SJCRH30 (cell line): ENCODE measurements around the gene TRIB2. TPM values are rescaled to one million over a fixed set of nuclear protein-coding genes. Genes with fewer than 3 reads are reported as not detected.
A peak's percentile ranks its signal among the peaks of the same experiment; 100 is the strongest.
"Not testable (repeated sequence)": the region's sequence is repeated elsewhere in the genome, so short reads cannot be mapped to it uniquely, and the experiment has no call there.

ENCODE experiments used
- DNase-seq, 2 experiments: peaks; one replicate each; pipeline ENCODE4 v3.0.0-alpha.2; 2015 to 2020
- H3K27ac ChIP-seq: fragments of 250-450 bp; sonication (Bioruptor Pico); 2 replicates; pipeline ENCODE4 v1.5.1; 2020; ENCODE audit warnings: mild to moderate bottlenecking, moderate library complexity
- H3K27me3 ChIP-seq: fragments of 250-450 bp; sonication (Bioruptor Pico); 2 replicates; pipeline ENCODE4 v1.5.1; 2020; ENCODE audit warnings: mild to moderate bottlenecking, moderate library complexity
- H3K36me3 ChIP-seq: fragments of 250-450 bp; sonication (Bioruptor Pico); 2 replicates; pipeline ENCODE4 v1.5.1; 2020; ENCODE audit warnings: mild to moderate bottlenecking, moderate library complexity
- H3K4me1 ChIP-seq: fragments of 250-450 bp; sonication (Bioruptor Pico); 2 replicates; pipeline ENCODE4 v1.5.1; 2020; ENCODE audit warnings: mild to moderate bottlenecking, moderate library complexity
- H3K4me3 ChIP-seq: fragments of 250-450 bp; sonication (Bioruptor Pico); 2 replicates; pipeline ENCODE4 v1.5.1; 2020; ENCODE audit warnings: mild to moderate bottlenecking, moderate library complexity
- H3K9me3 ChIP-seq: fragments of 250-450 bp; sonication (Bioruptor Pico); replicated peaks from 2 replicates; pipeline ENCODE4 v1.5.1; 2020; ENCODE audit warnings: mild to moderate bottlenecking, moderate library complexity
- total RNA-seq: library from RNA; depleted of rRNA; stranded (reverse); fragments of >200 nt; shearing (Covaris generic); gene quantifications from 2 replicates; pipeline ENCODE4 v1.2.3, GENCODE V29; 2014; rRNA removed

Gene TRIB2
- 63.7 and 67.9 TPM in 2 replicates for total RNA-seq

DNA sequence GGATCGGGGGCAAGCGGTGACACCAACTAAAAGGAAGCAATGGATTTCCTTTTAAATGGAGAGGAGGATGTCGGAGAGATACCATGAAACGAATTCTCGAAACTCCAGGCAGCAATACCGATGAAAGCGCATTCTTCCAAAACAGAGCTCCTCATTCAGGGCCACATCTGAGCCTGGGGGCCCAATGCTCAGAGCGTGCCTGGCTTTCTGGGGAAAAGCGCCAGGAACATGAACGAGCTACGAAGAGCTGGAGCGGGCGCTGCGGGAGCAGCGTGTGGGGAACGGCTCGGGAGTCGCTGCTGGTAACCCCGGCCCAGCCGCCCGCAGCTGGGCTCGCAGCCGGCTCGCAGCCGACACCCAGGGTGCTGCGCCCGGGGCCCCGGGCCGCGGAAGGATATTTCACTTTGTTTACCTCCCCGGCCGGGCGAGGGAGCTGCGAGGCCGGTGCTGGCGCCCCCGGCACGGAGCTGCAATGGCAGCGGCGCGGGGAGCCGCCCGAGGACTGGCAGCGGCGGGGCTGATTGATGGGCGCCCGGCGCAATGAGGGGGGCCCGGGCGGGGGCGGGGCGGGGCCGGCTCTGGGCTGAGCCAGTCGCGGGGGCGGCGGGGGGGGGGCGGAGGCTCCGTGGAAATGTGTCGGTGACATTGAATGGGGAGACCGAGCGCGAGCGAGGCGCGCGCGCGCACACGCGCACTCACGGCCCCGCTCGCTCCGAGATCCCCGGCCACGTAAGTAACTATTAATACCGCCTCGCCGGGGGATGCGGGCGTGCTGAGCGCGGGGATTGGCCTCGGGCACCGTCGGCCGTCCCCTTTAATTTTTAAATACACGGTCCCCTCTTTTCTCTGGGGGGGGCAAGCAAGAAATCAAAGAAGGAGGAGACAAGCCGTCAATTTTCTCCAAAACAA is at the start of gene TRIB2:
TRIB2 (plus strand) TSS at position 655 of the 909 bp plus-strand sequence. CDS start 1,372 bp downstream, outside the sequence.
- H3K4me1 ChIP-seq = peaks cover 28% of the 10 kb centered on the region
- H3K27ac ChIP-seq = peak within 1 kb of the TSS; percentile 78
- no peaks in the 10 kb centered on the region for H3K27me3 ChIP-seq
- no peaks in the 10 kb centered on the region for H3K9me3 ChIP-seq
- peak within 1 kb of the TSS; percentile 77 for H3K4me3 ChIP-seq
- DNase-seq = peak; percentile 91 to 93
- no peaks in the 10 kb centered on the region for H3K36me3 ChIP-seq

- DNase-seq = no peak
- no peaks in the 10 kb centered on the region for H3K27me3 ChIP-seq
- H3K4me1 ChIP-seq = no peaks in the 10 kb centered on the region; the same call in 1 of the 2 replicates
- H3K9me3 ChIP-seq = peaks cover 9% of the 10 kb centered on the region
- no peak overlapping the region for H3K27ac ChIP-seq
- no peak overlapping the region for H3K4me3 ChIP-seq
- H3K36me3 ChIP-seq = no peaks in the 10 kb centered on the region; the same call in 1 of the 2 replicates
Observed at GRCh38 chr2:12669036-12669435, 47.7 kb upstream of the TRIB2 start.

DNA sequence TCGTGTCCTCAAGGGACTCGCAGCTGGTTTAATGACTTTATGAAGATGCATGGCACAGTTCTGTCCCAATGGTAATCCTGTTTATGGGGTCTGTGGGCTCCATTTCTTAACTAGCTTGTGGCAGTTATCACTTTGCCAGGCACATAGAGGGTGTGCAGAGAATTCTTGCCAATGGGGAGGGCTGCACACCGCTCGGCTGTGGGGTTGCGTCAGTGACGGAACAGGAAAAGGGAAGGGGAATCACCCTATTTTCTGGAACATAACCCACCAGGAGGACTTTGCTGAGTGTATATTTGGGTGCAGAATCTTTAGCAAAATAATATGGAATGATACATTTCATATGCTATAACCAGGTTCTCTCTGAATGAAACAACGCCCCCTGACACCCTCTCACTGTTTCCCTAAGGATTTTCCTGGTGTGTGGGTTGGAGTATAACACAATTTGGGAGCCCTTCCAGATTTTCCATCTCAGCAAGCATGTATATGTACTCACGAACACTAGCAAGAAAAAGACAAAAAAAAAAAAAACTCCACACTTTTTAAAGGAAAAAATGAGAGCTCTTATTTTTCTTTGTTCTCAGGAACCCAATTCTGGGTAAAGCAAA is 43.9 kb upstream of the TRIB2 start:
- H3K27ac ChIP-seq = no peak overlapping the region
- H3K4me3 ChIP-seq = no peak overlapping the region
- DNase-seq = no peak
- no peaks in the 10 kb centered on the region for H3K27me3 ChIP-seq
- H3K4me1 ChIP-seq = no peaks in the 10 kb centered on the region
- H3K36me3 ChIP-seq = no peaks in the 10 kb centered on the region
- no peaks in the 10 kb centered on the region for H3K9me3 ChIP-seq

DNA sequence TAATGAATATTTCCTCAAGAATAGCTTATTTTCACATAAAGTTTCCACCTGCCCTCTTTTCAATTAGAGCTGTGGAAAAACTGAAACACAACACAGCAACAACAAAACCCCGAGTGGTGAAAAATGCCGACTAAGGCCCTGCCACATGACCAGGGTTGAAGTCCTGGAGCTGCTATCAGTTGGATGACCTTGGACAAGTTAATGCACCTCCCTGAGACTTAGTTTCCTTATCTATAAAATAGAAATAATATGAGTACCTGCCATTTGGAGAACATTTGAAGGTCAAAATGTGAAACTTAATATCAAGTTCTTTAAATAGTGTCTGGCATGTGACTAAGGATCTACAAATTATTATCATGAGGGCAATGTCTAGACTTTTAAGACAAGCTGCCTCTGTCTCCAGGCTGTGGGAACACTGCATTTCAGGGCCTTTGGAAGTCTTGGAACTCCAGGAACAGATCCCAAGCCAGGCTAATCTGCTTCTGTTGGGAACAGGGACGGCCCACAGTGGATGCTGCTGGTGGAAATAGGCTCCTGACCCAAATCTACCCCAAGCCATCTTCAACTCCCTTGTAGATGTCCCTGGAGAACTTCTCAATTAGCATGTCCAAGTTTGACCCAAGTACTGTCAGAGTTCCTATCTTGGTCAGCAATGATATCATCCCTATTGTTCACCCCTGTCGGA is 42.0 kb upstream of the TRIB2 start:
- Histone ChIP-seq H3K27ac (no peak overlapping the region), H3K36me3 (no peaks in the 10 kb centered on the region), H3K27me3 (no peaks in the 10 kb centered on the region), H3K4me3 (no peak overlapping the region), H3K9me3 (no peaks in the 10 kb centered on the region), H3K4me1 (no peaks in the 10 kb centered on the region)
- DNase-seq = no peak

- no peak for DNase-seq
Observed at GRCh38 chr2:12675352-12675795, 41.4 kb upstream of the TRIB2 start.

GRCh38 chr2:12675801-12676200 is 40.9 kb upstream of the TRIB2 start:
- Histone ChIP-seq H3K9me3 (no peaks in the 10 kb centered on the region), H3K27me3 (no peaks in the 10 kb centered on the region), H3K36me3 (no peaks in the 10 kb centered on the region), H3K4me3 (no peak overlapping the region), H3K27ac (no peak overlapping the region), H3K4me1 (no peaks in the 10 kb centered on the region)
- DNase-seq = no peak

More at GRCh38 chr2:12675352-12675795, 41.4 kb upstream of the TRIB2 start:
- Histone ChIP-seq H3K4me3 (no peak overlapping the region), H3K27ac (no peak overlapping the region), H3K4me1 (no peaks in the 10 kb centered on the region), H3K36me3 (no peaks in the 10 kb centered on the region), H3K9me3 (no peaks in the 10 kb centered on the region), H3K27me3 (no peaks in the 10 kb centered on the region)

GRCh38 chr2:12676771-12677170 is 40.0 kb upstream of the TRIB2 start:
- H3K9me3 ChIP-seq = no peaks in the 10 kb centered on the region
- no peak for DNase-seq
- H3K27me3 ChIP-seq = no peaks in the 10 kb centered on the region
- H3K4me1 ChIP-seq = no peaks in the 10 kb centered on the region
- no peaks in the 10 kb centered on the region for H3K36me3 ChIP-seq
- H3K4me3 ChIP-seq = no peak overlapping the region
- no peak overlapping the region for H3K27ac ChIP-seq

- Histone ChIP-seq H3K4me3 (no peak overlapping the region), H3K4me1 (no peaks in the 10 kb centered on the region), H3K36me3 (no peaks in the 10 kb centered on the region), H3K9me3 (no peaks in the 10 kb centered on the region), H3K27ac (no peak overlapping the region), H3K27me3 (no peaks in the 10 kb centered on the region)
- no peak for DNase-seq
Observed at GRCh38 chr2:12678186-12678585, 38.5 kb upstream of the TRIB2 start.

- H3K4me3 ChIP-seq = no peak overlapping the region
- no peak for DNase-seq
- H3K9me3 ChIP-seq = no peaks in the 10 kb centered on the region
- H3K4me1 ChIP-seq = no peaks in the 10 kb centered on the region
- no peaks in the 10 kb centered on the region for H3K36me3 ChIP-seq
- no peak overlapping the region for H3K27ac ChIP-seq
- no peaks in the 10 kb centered on the region for H3K27me3 ChIP-seq
Observed at GRCh38 chr2:12679550-12680072, 37.1 kb upstream of the TRIB2 start.

- H3K27ac ChIP-seq, H3K9me3 ChIP-seq, H3K36me3 ChIP-seq, H3K4me3 ChIP-seq, DNase-seq, H3K27me3 ChIP-seq, H3K4me1 ChIP-seq: not testable (repeated sequence)
Observed at GRCh38 chr2:12680115-12680514, 36.6 kb upstream of the TRIB2 start.

DNA sequence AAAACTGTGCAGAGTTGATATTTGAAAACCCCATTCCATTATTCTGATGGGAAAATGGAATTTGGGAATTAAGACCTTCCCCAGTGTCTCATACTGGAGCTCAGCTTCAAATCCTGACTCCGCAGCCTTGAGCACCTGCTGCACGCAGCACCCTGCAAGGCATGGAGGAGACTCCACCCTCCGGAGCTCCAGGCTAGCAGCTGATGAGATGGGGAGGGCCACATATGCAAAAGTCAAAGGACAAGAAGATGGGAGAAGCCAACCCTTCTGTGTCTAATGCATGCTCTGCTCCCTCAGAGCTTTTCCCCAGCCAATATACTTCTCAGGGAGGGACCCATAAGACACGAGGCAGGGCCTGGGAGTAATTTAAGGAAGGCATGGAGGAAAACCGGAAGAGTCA is 34.7 kb upstream of the TRIB2 start:
- no peaks in the 10 kb centered on the region for H3K27me3 ChIP-seq
- H3K4me3 ChIP-seq = no peak overlapping the region
- H3K4me1 ChIP-seq = no peaks in the 10 kb centered on the region
- H3K27ac ChIP-seq = no peak overlapping the region
- H3K36me3 ChIP-seq = no peaks in the 10 kb centered on the region
- no peak for DNase-seq
- no peaks in the 10 kb centered on the region for H3K9me3 ChIP-seq

DNA sequence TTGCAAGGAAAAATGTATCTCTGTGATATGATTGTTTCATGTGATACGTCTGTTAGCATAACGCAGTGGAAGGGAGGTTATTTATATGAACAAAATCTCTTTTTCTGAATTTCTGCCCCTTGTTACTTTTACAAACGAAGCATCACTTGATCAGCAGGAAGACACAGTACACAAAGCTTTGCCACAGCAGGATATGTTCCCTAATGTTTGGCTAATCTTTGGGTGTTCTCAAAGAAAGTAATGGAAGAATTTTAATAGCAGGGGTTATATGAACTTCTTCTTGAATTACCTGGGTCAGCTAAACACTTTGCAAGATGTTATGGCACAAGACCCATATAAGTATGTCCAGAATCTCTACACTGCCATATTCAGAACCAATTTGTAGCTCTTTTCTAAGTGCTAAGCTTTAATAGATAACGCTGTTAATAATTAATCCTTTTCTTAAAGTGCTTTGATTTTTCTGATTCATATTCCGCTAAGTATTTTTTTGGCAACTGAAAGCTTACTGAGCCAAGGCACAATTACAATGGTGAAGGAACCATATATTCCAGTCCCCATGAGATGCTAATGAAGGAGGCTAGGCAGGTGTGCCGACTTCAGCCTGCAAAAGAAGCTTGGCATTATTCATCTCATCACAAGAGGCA is 33.2 kb upstream of the TRIB2 start:
- Histone ChIP-seq H3K4me1 (no peaks in the 10 kb centered on the region), H3K9me3 (no peaks in the 10 kb centered on the region), H3K4me3 (no peak overlapping the region), H3K27me3 (no peaks in the 10 kb centered on the region), H3K36me3 (no peaks in the 10 kb centered on the region), H3K27ac (no peak overlapping the region)
- no peak for DNase-seq

DNA sequence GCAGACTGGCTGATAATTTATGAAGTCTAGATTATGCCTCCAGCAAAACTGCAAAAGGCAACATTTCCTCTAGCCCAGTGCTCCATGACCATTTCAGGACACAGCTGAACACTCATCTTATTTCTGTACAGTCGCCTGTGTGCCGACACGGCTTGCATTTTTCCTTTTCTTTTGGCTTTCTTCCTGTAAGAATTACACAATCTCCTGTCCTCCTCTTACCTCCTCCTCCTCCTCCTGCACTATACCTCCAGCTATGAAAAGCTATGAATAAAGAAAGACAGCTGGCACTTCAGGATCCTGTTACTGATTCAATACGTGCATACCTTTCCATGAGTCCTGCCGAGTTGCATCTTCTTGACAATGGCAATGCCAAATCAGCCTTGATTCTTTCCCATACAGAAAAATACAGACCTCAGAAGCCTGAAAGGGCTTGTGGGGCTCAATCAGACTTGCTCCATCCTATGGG is 32.2 kb upstream of the TRIB2 start:
- Histone ChIP-seq H3K27me3 (no peaks in the 10 kb centered on the region), H3K27ac (no peak overlapping the region), H3K9me3 (no peaks in the 10 kb centered on the region), H3K4me3 (no peak overlapping the region), H3K4me1 (no peaks in the 10 kb centered on the region), H3K36me3 (no peaks in the 10 kb centered on the region)
- no peak for DNase-seq

DNA sequence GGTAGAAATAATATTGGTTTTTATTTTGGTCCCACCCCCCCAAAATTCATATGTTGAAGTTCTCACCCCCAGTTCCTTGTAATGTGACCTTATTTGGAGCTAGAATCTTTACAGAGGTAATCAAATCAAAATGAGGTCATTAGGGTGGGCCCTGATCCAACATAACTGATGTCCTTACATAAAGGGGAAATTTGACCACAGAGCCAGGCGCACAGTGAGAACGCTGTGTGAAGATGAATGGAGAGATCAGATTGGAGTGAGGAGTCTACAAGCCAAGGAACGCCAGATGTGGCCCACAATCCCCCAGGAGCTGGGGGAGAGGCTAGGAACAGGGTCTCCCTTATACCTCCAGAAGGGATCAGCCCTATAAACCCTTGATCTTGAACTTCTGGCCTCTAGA is 31.6 kb upstream of the TRIB2 start:
- Histone ChIP-seq H3K4me1 (no peaks in the 10 kb centered on the region), H3K27me3 (no peaks in the 10 kb centered on the region), H3K36me3 (no peaks in the 10 kb centered on the region), H3K9me3 (no peaks in the 10 kb centered on the region), H3K4me3 (no peak overlapping the region), H3K27ac (no peak overlapping the region)
- no peak for DNase-seq
